HG03432 (cell line): ENCODE measurements around the gene TUFT1.
A peak's percentile ranks its signal among the peaks of the same experiment; 100 is the strongest.
"Not testable (repeated sequence)": the region's sequence is repeated elsewhere in the genome, so short reads cannot be mapped to it uniquely, and the experiment has no call there.

Experiments
- ATAC-seq: cut with Tn5 transposase; IDR thresholded peaks from one replicate; pipeline ENCODE4 v1.9.1; 2021; ENCODE audit warnings: mild to moderate bottlenecking, moderate library complexity; ENCODE audit not compliant: unreplicated experiment

Gene TUFT1

DNA sequence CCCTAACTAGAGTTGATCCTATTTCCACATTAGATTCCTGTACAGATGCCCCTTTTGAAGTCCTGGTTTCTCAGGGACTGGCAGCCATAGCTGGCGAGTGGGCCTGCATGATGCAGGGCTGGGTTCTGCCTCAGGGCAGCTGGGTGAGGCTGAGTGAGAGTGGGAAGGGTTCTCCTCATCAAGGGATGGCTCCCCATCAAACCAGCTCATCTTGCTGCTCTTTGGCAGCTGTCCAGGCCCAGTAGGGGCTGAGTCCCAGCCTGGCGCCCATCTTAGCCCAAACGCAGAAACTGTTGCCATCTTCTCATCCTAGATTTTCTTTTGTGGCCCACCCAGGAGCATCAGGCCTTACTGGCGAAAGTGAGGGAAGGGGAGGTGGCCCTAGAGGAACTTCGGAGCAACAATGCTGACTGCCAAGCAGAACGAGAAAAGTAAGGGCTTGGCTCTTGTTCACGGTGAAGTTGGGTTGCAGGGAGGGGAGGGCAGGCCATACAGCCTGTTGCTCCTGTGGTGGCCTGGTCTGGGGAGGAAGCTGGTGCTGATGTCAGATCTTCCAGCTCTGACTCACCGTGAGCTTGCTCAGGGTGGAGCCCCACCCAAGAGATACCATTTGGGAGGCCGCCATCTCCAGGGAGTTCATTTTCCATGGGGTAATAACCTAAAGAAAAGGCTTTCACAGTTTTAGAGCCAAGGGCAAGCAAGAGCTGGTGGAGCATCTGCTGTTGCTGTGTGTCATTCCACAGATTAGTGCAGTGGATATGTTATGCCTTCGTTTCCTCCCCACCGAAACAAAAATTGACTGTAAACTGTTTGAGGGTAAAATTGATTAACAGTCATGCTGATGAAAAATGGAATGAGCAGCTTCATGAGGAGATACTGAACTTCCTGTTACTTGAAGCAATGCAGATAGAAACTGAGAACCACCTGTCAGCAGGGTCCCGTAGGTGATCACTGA is 34.7 kb downstream of the TUFT1 start:
- ATAC-seq: no peak

DNA sequence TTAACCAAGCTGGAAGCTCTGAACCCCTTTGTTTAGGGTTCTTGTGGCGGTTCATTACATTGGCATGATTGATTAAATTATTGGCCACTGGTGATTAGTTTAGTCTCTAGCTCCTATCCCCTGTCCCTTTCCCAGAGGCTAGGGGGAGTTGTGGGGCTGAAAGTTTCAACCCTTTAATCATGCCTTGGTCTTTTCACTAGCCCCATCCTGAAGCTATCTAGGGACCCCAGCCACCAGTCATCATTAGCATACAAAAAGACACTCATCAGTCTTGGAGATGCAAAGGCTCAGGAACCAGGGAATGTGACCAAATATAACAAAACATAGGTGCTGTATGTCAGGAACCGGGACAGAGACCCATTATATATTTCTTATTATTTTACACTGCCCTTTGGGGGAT is 37.1 kb downstream of the TUFT1 start:
- ATAC-seq: no peak

DNA sequence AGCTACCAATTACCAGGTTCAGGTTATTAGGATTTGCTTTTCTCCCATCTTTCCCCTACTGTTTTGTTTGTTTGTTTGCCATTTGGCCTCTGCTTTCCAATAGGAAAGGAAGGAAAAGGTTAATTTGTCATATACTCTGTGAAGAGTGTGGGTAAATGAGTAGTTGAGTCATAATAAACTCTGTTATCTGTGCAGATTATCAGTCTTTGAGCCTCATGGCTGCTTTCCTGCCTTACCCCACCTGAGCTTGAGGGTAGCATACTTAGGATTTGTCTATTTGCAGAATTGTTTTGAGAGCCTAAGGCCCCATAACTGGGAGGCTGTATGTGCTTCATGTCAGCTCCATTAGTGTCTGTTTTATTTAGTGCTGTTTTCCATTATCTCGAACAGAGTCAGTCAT is 38.8 kb downstream of the TUFT1 start:
- ATAC-seq: no peak

DNA sequence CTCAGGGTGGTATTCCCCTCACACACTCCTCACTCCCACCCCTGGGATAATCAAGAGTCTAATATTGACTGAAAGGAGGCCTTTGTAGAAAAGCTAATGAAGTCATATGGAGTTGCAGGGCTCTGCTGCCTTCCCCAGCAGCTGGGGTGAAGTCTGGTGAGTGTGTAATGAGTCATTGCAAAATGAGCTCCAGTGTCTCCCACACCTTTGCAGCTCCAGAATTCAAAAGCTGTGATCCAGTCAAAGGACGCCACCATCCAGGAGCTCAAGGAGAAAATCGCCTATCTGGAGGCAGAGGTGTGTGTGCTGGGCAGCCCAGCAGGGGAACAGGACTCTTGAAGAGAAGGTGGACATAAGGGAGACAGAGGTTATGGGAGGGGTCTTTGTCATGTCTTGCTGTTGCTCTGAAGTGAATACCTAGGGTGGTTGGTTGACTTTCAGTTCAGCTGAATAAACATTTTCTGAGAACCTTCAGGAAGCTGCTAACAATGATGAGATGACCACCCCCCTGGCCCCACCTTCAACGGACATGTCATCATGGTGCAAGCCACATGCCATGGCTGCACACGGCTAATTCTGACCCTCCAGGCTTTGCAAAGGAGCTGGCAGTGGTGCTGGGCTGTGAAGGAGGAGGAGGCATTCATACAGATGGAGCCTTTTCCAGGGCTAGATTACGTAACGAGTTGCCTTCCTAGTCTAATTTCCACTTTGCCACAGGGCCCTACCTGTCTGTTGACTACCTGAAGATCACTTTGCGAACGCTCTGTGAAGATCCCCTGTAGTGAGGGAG is 39.5 kb downstream of the TUFT1 start:
- ATAC-seq: no peak

DNA sequence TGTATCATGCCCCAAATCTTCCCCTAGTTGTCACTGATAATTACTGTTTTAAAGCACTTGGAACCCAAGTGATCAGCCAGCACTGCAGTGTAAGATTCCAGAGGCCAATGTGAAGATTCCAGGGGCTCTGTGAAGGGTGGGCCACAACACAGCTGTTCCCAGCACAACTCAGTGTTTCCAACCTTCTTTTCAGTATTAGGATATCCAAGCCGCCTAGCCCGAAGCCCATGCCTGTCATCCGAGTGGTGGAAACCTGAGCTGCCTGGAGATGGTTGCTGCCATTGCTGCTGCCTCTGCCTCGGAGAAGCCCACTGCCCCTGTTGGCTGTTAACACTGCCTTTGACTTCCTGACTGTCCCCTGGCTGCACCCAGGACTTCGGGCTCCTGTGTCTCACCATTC is 41.3 kb downstream of the TUFT1 start:
- no peak for ATAC-seq

DNA sequence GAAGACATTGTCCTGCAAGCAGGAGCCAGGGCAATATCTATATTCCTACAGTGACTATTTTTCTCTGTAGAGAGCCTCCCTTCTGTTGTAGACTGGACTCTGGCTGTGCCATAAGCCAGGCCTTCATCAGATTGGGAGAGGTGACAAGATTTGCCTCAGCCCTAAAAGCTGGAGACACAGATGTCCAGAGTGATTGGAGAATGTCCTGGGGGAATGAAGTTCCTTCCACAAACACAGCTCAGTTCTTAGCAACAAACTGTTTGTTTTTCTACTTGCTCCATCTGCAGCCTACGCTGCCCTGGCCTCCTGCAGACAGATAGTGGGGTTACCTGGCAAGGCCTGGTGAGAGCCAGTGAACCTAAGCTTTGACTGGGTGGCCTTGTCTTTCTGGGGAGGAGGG is 41.8 kb downstream of the TUFT1 start:
- ATAC-seq: no peak

DNA sequence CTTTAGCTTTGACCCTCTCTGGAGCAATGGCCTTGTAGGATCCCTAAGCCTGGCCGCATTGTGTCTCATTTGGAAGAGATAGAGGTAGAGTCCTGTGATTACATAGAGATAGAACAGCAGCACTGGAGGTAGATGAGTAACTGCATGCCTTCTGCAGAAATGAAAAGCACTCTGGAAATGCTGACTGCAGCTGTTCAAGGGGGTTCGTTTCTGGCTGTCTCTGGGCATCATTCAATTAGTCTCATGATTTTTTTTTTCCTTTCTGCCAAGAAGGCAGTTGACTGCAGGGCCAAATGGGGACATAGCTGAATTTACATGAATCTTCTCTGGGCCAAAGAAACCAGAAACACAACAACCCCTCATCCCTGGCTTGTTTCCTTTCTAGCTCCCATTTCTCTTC is 43.7 kb downstream of the TUFT1 start:
- no peak for ATAC-seq

DNA sequence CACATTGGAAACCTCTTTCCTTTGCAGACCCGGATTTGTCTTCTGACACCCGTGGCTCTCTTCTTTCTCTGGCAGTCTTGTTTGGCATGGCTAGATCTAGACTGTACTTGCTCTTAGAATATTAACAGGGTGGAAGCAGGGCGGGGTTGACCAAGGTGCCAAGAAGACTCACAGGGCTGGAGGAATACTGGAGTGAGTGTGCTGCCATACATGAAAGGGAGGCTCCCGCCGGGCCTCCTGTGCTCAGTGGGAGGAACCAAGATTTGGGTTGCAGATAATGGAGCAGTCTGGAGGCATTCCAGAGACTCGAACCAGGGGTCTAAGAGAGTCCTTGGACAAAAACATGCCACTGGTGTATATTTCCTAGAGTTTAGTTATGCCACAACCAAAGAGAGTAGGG is 44.2 kb downstream of the TUFT1 start:
- no peak for ATAC-seq

DNA sequence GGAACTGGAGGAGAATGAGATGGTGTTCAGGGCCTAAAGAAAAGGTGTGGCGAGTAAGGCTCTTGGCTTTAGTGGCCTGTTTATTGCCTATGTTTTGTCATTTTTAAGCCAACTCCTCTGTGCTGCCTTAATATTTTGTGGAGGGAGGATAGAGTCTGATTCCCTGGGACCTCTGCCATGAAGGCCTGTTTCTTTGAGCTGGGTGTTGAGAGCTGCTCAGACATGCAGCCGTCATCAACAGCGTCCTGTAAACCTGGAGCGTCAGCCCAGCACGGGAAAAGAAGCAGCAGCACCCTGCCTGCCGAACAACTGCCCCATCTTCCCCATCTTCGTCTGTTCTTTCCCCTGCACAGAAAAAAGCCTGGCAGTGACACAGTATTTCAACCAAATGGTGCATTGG is 44.7 kb downstream of the TUFT1 start:
- no peak for ATAC-seq

DNA sequence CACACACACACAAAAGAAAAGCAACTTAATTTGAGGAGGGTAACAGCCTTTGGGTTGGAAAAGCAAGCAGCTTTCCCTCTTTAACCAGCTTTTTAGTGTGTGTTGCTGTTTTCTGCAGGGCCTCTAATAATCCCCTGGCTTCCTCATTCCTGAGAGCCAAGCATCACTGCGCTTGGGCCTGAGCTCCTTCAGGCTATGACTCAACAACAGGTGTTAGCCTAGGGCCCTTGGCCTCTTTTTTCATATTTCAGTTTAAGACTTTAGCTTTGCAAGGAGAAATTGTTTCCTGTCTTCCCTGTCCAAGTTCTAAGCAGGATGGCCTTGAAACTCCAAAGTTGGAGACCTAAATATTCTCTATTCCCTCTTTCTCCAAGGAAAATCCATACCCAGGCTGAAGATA is 45.5 kb downstream of the TUFT1 start:
- ATAC-seq: peak; percentile 80

DNA sequence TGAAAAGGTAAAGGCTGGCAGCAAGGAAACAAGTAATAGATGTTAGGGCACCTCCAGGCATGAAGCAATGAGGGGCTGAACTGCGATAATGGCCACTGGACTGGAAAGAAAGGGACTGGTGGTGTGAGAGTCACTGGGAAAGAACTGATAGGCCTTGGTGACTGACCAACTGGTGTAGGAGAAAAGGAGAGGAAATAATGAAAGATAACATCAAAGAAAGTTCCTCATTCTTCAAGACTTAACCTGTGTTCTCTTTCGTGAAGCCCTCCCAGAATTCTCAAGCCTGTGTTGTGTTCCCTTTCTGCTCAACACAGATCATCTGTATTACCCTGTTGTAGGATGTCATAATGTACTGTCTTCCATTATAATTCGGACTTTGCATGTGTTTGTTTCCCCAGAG is 50.9 kb downstream of the TUFT1 start:
- ATAC-seq: no peak

DNA sequence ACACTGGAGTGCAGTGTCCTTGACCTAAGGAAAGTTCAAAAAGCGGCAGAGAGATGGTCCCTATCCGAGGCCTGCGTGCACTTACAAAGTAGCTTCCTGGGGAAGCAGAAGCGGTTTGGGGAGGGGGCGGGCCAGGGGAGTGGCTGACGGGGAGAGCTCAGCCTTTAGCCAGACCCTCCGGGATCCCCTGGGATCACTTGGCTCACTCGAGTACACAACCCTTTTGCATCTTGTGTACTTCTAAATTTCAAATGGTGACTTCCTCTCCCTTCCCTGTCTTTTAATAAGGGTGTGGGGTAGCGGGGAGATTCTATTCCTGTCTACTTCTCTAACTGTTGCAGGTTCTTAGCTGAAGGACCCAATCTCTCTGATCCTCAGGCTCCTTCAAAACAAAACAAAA is 53.6 kb downstream of the TUFT1 start:
- ATAC-seq: no peak

DNA sequence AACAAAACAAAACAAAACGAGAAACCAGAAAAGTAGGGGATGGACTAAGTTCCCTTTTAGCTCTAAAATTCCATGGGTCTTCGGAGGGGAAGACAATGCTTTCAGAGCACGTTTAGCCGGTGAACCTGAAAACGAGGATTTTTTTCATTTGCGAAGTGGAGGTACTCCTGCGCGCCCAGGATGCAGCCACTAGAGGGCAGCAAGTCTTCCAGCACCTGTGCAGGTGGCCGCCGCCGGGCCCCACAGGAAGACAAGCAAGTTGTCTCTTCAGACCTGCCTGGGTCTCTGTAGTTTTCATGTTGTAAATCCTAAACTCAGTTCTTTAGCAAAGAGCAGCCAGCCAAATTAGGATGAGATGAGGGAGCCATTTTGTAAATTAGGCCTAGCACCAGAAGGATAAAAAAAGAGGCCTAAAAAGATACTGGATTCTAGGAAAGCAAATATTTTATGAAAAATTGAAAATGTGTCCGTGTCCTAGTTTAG is 54.1 kb downstream of the TUFT1 start:
- ATAC-seq: no peak

DNA sequence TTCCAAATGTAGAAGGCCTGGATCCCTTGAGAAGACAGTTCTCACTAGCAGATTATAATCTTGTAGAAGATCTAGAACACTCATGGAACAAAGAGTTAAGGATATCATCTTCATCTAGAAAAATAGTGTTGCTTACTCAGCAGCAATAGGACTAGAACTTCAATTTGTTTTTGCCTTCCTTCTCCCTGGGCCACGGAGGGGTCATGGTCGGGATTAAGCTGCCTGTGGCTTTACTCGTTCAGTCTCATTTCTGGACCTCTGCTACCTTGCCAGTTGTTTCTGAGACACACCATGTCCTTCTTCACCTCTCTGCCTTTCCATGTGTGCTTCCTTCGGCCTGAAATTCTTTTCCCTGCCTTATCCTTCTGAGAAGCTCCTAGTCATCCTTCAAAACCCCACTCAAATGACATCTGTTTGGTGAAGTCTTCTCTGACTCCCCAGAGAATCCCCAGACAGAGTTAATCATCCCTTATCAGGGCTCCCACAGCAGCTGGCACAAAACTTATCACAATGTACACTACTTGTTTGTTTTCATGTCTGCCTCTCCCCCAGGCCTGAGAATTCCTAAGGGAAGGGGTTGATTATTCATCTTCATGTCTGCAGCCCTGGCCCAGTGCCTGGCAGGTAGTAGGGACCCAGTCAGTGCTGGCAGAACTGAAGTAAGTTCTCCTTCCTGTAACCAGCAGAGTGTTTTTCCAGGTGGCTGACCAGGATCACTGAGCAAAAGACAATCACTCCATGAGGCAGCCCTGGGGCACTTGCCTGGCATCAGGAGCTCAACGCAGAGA is 56.3 kb downstream of the TUFT1 start:
- no peak for ATAC-seq

DNA sequence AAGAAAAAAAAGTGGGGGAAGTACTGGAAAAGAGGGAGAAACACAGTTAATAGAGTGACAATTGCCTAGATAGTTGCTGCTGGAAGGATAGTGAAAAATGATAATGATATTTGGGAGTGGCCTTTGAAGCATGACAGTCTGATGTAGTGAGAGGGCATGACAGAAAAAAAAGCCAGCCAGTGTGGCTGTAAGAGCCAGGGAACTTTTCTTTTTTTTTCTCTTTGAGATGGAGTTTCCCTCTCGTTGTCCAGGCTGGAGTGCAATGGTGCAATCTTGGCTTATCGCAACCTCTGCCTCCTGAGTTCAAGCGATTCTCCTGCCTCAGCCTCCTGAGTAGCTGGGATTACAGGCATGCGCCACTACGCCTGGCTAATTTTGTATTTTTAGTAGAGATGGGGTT is 62.4 kb downstream of the TUFT1 start:
- not testable (repeated sequence) for ATAC-seq

DNA sequence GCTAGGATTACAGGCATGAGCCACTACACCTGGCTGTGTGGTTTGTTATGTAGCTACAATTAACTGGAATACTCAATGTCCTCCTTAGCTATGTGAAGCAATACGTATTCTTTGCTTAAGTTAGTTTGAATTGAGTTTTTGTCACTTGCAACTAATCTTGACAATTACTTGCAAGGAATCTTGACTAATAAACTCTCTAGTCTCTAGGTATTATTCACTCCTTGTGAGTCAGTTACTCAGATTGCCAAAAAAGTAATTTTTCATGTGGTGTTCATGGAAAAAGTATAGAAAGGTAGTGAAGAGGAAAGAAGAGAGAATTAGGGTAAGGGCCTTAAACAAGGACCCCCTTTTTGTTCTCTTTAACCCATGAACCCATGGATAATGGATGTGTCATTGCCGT is 64.2 kb downstream of the TUFT1 start:
- no peak for ATAC-seq

DNA sequence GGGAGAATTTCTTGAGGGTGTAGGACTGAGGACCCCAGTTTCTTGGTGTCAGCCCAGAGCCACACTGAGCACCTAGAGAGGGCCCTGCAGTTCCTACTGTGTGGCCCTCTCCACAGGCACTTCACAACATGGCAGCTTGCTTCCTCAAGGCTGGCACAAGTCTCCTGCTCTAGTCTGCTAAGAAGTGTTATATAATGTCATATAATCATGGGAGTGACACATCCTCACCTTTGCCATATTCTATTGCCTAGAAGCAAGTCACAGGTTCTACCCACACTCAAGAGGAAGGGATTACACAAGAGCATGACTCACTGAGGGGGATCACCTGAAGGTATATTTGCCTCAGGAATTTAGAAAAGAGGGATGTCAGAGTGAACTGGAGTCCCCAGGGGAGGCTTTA is 66.3 kb downstream of the TUFT1 start:
- ATAC-seq: no peak

DNA sequence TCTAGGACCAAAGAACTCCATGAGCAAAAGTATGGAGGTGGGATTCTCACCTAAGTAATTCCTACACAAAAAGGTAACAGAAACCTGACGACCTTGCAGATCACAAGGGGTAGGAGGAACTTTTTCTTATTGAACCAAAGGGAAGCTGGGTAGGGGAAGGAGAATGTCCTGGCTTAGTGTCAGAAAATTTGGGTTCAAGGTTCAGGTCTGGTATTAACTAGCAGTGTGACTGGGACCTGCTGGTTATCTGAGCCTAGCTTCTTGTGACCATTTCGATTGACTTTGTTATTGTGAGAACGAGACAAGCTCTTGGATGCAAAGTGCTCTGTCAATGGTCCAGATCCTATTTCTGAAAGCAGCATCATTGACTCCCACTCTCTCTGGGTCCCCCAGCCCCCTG is 66.7 kb downstream of the TUFT1 start:
- ATAC-seq: no peak

DNA sequence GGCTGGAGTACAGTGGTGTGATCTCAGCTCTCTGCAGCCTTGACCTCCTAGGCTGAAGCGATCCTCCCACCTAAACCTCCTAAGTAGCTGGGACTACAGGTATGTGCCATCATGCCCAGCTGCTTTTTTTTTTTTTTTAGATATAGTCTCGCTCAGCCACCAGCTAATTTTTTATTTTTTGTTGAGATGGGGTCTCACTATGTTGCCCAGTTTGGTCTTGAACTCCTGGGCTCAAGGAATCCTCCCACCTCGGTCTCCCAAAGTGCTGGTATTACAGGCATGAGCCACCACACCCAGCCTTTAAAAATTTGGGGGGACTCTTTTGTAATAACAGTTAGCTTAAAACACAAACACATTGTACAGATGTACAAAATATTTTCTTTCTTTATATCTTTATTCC is 70.0 kb downstream of the TUFT1 start:
- ATAC-seq: no peak

DNA sequence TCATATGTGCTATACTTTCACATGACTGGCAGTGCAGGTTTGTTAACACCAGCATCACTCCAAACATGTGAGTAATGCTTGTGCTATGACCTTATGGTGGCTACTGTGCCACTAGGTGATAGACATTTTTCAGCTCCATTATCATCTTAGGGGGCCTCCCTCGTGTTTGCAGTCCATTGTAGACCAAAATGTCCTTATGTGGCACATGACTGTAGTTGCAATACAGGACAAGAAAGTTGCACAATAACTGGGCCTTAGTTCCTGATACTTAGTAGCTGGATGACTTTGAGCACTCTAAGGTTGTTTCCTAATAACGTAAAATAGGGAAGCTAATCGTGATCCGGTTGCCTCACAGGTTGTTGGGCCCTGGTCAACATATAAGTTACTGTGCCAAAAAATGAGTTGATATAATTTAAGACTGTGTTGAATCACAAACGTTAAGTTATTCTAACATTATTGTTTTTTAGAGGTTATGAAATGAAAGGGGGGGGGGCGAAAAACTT is 71.2 kb downstream of the TUFT1 start:
- ATAC-seq: no peak
